Neural progenitor cell (in vitro differentiated cells): Measurements from ENCODE around the gene SLC7A10. TPM values are rescaled to one million over a fixed set of nuclear protein-coding genes. Genes with fewer than 3 reads are reported as not detected.
A peak's percentile ranks its signal among the peaks of the same experiment; 100 is the strongest.

Experiments
- DNase-seq: peaks from one replicate; pipeline ENCODE4 v3.0.0-alpha.2; 2016; ENCODE audit warnings: low spot score
- H2AFZ ChIP-seq: fragments of 200-600 bp; sonication (generic); replicated peaks from 2 replicates; pipeline ENCODE4 v1.6.1; 2016; ENCODE audit warnings: antibody characterized with exemption
- H3F3A ChIP-seq: fragments of 200-600 bp; sonication (generic); 2 replicates; pipeline ENCODE4 v1.6.1; 2016; ENCODE audit warnings: antibody characterized with exemption, low read depth
- H3K27ac ChIP-seq: fragments of 200-600 bp; sonication (generic); 2 replicates; pipeline ENCODE4 v1.5.1; 2016; ENCODE audit warnings: mild to moderate bottlenecking
- H3K27me3 ChIP-seq: fragments of 200-600 bp; sonication (generic); 2 replicates; pipeline ENCODE4 v1.6.1; 2016; ENCODE audit warnings: mild to moderate bottlenecking, moderate library complexity
- H3K36me3 ChIP-seq: fragments of 200-600 bp; sonication (generic); 2 replicates; pipeline ENCODE4 v1.5.1; 2016
- H3K4me1 ChIP-seq: fragments of 200-600 bp; sonication (generic); 2 replicates; pipeline ENCODE4 v1.6.1; 2016; ENCODE audit warnings: mixed run types
- H3K4me2 ChIP-seq: fragments of 200-600 bp; sonication (generic); 2 replicates; pipeline ENCODE4 v1.6.1; 2016
- H3K4me3 ChIP-seq: fragments of 200-600 bp; sonication (generic); 2 replicates; pipeline ENCODE4 v1.5.1; 2016
- H3K79me2 ChIP-seq: fragments of 200-600 bp; sonication (generic); 2 replicates; pipeline ENCODE4 v1.6.1; 2016; ENCODE audit warnings: low read depth
- H3K9ac ChIP-seq: fragments of 200-600 bp; sonication (generic); 2 replicates; pipeline ENCODE4 v1.6.1; 2016
- H3K9me3 ChIP-seq: fragments of 200-600 bp; sonication (generic); 2 replicates; pipeline ENCODE4 v1.5.1; 2016; ENCODE audit warnings: low read depth
- H4K20me1 ChIP-seq: fragments of 200-600 bp; sonication (generic); 2 replicates; pipeline ENCODE4 v1.6.1; 2016; ENCODE audit warnings: low read depth
- H3K27ac Mint-ChIP-seq: 3 replicates; pipeline ENCODE4 v1.8.0; 2021; ENCODE audit warnings: mixed read lengths
- H3K27me3 Mint-ChIP-seq: 2 replicates; pipeline ENCODE4 v1.8.0; 2022; ENCODE audit warnings: low read depth, mild to moderate bottlenecking, inconsistent platforms, moderate library complexity, mixed read lengths; ENCODE audit not compliant: insufficient read depth
- H3K36me3 Mint-ChIP-seq: 3 replicates; pipeline ENCODE4 v1.8.0; 2021; ENCODE audit warnings: mixed read lengths
- H3K4me1 Mint-ChIP-seq: 3 replicates; pipeline ENCODE4 v1.8.0; 2021; ENCODE audit warnings: mixed read lengths
- H3K4me3 Mint-ChIP-seq: 3 replicates; pipeline ENCODE4 v1.8.0; 2021; ENCODE audit warnings: mild to moderate bottlenecking, moderate library complexity, mixed read lengths
- H3K9me3 Mint-ChIP-seq: 3 replicates; pipeline ENCODE4 v1.8.0; 2020; ENCODE audit warnings: mixed read lengths
- EZH2 ChIP-seq: fragments of 200-600 bp; sonication (generic); IDR thresholded peaks from 2 replicates; pipeline ENCODE4 v1.6.1; 2017; ENCODE audit warnings: antibody characterized with exemption, mild to moderate bottlenecking, moderate library complexity
- EZH2phosphoT487 ChIP-seq: fragments of 200-600 bp; sonication (generic); IDR thresholded peaks from 2 replicates; pipeline ENCODE4 v1.6.1; 2017; ENCODE audit warnings: antibody characterized with exemption
- total RNA-seq: library from RNA; depleted of rRNA; stranded (reverse); fragments of >200 nt; gene quantifications from 2 replicates; pipeline ENCODE4 v1.2.3, GENCODE V29; 2015; ENCODE audit warnings: low replicate concordance
- TF ChIP-seq, protein P1 (sequence below): fragments of 200-600 bp; sonication (generic); IDR thresholded peaks from 2 replicates; pipeline ENCODE4 v1.5.1; 2017; ENCODE audit warnings: antibody characterized with exemption, mild to moderate bottlenecking

Gene SLC7A10
- total RNA-seq, 1 donor from 2014 or later = 0.79 TPM

GRCh38 chr19:33187183-33187540 lies 38.5 kb downstream of the SLC7A10 start:
- no peak overlapping the region for H3K4me3 Mint-ChIP-seq
- no peaks in the 10 kb centered on the region for H3K9me3 ChIP-seq

DNA sequence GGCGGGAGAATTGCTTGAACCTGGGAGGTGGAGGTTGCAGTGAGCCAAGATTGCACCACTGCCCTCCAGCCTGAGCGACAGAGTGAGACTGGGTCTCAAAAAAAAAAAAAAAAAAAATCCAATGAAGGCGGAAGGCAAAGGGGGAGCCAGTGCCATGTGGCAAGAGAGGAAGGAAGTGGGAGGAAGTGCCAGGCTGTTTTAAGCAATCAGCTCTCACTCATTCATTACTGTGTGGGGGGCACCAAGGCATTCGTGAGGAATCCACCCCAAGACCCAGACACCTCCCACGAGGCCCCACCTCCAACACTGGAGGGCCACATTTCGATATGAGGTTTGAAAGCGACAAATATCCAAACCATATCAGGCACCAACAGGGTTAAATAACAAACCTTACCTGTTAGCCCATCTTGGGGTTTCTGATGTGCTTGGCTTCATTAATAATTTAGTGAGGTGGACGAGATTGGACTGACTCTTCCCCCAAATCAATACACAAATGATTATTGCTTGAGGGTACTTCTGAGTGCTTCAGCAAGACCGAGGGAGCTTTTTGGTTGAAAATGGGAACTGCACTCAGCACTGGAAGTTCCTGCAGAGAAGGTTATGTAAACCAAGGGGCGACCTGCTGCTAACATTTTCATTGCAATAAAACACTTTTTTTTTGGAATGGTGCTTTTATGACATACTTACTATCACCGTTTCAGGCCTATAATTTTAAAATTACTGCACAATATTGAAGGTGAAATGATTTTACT lies 39.0 kb downstream of the SLC7A10 start:
- no peak overlapping the region for H3K27ac ChIP-seq
- H3K4me1 ChIP-seq = no peaks in the 10 kb centered on the region
- H3F3A ChIP-seq = no peaks in the 10 kb centered on the region
- Mint-ChIP-seq H3K4me3 (no peak overlapping the region), H3K4me1 (no peaks in the 10 kb centered on the region), H3K27me3 (peaks cover 8% of the 10 kb centered on the region), H3K9me3 (no peaks in the 10 kb centered on the region), H3K36me3 (no peaks in the 10 kb centered on the region), H3K27ac (no peak overlapping the region)
- TF ChIP-seq EZH2phosphoT487 (no peak), EZH2 (no peak)
- TF ChIP-seq, protein P1, sequence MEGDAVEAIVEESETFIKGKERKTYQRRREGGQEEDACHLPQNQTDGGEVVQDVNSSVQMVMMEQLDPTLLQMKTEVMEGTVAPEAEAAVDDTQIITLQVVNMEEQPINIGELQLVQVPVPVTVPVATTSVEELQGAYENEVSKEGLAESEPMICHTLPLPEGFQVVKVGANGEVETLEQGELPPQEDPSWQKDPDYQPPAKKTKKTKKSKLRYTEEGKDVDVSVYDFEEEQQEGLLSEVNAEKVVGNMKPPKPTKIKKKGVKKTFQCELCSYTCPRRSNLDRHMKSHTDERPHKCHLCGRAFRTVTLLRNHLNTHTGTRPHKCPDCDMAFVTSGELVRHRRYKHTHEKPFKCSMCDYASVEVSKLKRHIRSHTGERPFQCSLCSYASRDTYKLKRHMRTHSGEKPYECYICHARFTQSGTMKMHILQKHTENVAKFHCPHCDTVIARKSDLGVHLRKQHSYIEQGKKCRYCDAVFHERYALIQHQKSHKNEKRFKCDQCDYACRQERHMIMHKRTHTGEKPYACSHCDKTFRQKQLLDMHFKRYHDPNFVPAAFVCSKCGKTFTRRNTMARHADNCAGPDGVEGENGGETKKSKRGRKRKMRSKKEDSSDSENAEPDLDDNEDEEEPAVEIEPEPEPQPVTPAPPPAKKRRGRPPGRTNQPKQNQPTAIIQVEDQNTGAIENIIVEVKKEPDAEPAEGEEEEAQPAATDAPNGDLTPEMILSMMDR = no peak
- H3K27me3 ChIP-seq = no peaks in the 10 kb centered on the region
- no peak overlapping the region for H3K9ac ChIP-seq
- no peak for DNase-seq
- no peaks in the 10 kb centered on the region for H3K79me2 ChIP-seq
- no peak overlapping the region for H3K4me3 ChIP-seq
- no peaks in the 10 kb centered on the region for H3K36me3 ChIP-seq
- H3K9me3 ChIP-seq = no peaks in the 10 kb centered on the region
- no peak overlapping the region for H2AFZ ChIP-seq
- H3K4me2 ChIP-seq = no peak overlapping the region
- no peaks in the 10 kb centered on the region for H4K20me1 ChIP-seq

More at GRCh38 chr19:33187183-33187540, 38.5 kb downstream of the SLC7A10 start:
- Mint-ChIP-seq H3K9me3 (no peaks in the 10 kb centered on the region), H3K27ac (no peak overlapping the region), H3K27me3 (peaks cover 9% of the 10 kb centered on the region), H3K36me3 (no peaks in the 10 kb centered on the region), H3K4me1 (no peaks in the 10 kb centered on the region)
- H3K27me3 ChIP-seq = peaks cover under 1% of the 10 kb centered on the region
- H3K9ac ChIP-seq = no peak overlapping the region
- no peaks in the 10 kb centered on the region for H3K4me1 ChIP-seq
- H3K79me2 ChIP-seq = no peaks in the 10 kb centered on the region
- no peaks in the 10 kb centered on the region for H4K20me1 ChIP-seq
- H3K36me3 ChIP-seq = no peaks in the 10 kb centered on the region
- DNase-seq = no peak
- no peak overlapping the region for H3K4me2 ChIP-seq
- H3K4me3 ChIP-seq = no peak overlapping the region
- H2AFZ ChIP-seq = no peak overlapping the region
- no peaks in the 10 kb centered on the region for H3F3A ChIP-seq
- no peak overlapping the region for H3K27ac ChIP-seq
- TF ChIP-seq, protein P1 = no peak
- TF ChIP-seq EZH2phosphoT487 = no peak
- TF ChIP-seq EZH2 = no peak

DNA sequence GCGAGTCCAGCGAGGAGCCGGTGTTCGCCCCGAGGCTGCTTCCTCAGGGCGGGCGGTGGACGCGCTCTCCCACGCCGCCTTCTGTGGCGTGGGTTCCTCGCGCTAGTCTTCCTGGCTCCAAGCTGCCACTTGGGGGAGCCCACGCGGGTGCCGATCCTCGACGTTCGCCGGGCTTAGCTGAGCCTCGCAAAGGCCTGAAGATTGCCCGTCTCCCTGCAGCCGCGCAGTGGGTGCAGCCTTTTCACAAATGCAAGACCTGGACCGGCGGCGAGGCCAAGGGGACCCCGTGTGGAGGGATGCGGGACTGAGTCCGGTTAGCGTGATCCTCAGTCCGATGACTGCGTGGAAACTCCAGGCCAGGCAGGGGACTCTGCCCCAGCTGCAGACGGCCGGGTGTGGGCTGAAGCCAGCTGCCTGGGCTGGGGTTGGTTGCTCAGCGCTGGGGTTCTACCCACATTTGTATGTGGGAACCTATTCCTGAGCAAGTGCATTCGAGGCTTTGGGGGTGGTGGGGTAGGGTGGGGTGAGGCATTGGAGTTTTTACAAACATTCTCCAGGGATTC lies 48.2 kb downstream of the SLC7A10 start:
- H3K36me3 ChIP-seq = no peaks in the 10 kb centered on the region
- H3K4me2 ChIP-seq = peak overlapping the region; percentile 85
- DNase-seq = peak; percentile 79
- H3K9ac ChIP-seq = no peak overlapping the region
- H3K4me3 Mint-ChIP-seq = peak overlapping the region; percentile 88
- H4K20me1 ChIP-seq = no peaks in the 10 kb centered on the region
- H3K9me3 ChIP-seq = no peaks in the 10 kb centered on the region
- peaks cover 20% of the 10 kb centered on the region for H3F3A ChIP-seq
- H3K9me3 Mint-ChIP-seq = peaks cover 4% of the 10 kb centered on the region
- peaks cover 3% of the 10 kb centered on the region for H3K36me3 Mint-ChIP-seq
- H3K4me1 Mint-ChIP-seq = peaks cover 37% of the 10 kb centered on the region
- peaks cover 15% of the 10 kb centered on the region for H3K27me3 Mint-ChIP-seq
- peaks cover 14% of the 10 kb centered on the region for H3K4me1 ChIP-seq
- no peak overlapping the region for H3K27ac ChIP-seq
- H3K4me3 ChIP-seq = peak overlapping the region; percentile 76
- H3K27ac Mint-ChIP-seq = peak overlapping the region; percentile 37
- peaks cover 9% of the 10 kb centered on the region for H3K79me2 ChIP-seq
- H2AFZ ChIP-seq = peak overlapping the region; percentile 88
- TF ChIP-seq, protein P1 = peak; percentile 39
- TF ChIP-seq EZH2phosphoT487 = no peak
- H3K27me3 ChIP-seq = peaks cover 18% of the 10 kb centered on the region
